Small intestine (tissue), 7 donors: Measurements from ENCODE around the gene COX14. TPM values are rescaled to one million over a fixed set of nuclear protein-coding genes. Genes with fewer than 3 reads are reported as not detected.

Source experiments
- DNase-seq, 2 donors: peaks; one replicate each; pipeline versions ENCODE4 v3.0.0 to v3.0.0-alpha.2; 2013
- FAIRE-seq: peaks from 2 replicates; lab custom pipeline; 2012; peaks lifted over from hg19 to GRCh38; lab: Jason Lieb, UNC
- H3K27ac ChIP-seq, 3 donors: one replicate each; pipeline ENCODE4 v1.5.1; 2013; ENCODE audit warnings: low read length in 2 of 3, mild to moderate bottlenecking in 2 of 3, control low read depth in 1 of 3, inconsistent platforms in 1 of 3, low read depth in 1 of 3, moderate library complexity in 1 of 3
- H3K27me3 ChIP-seq, 3 donors: one replicate each; pipeline ENCODE4 v1.6.1; 2013; ENCODE audit warnings: low read length in 3 of 3, inconsistent platforms in 1 of 3; ENCODE audit not compliant: control insufficient read depth in 3 of 3, insufficient read depth in 3 of 3
- H3K36me3 ChIP-seq, 3 donors: one replicate each; pipeline ENCODE4 v1.6.1; 2013; ENCODE audit warnings: low read length in 3 of 3, inconsistent platforms in 1 of 3, low read depth in 1 of 3, mild to moderate bottlenecking in 1 of 3, moderate library complexity in 1 of 3; ENCODE audit not compliant: control insufficient read depth in 3 of 3, insufficient read depth in 2 of 3
- H3K4me1 ChIP-seq, 3 donors: one replicate each; pipeline ENCODE4 v1.6.1; 2013; ENCODE audit warnings: low read length in 2 of 3, inconsistent platforms in 1 of 3, low read depth in 1 of 3, mild to moderate bottlenecking in 1 of 3, moderate library complexity in 1 of 3; ENCODE audit not compliant: control insufficient read depth in 3 of 3, insufficient read depth in 2 of 3
- H3K4me3 ChIP-seq, 3 donors: one replicate each; pipeline ENCODE4 v1.5.1; 2013; ENCODE audit warnings: low read length in 3 of 3, control low read depth in 1 of 3, inconsistent platforms in 1 of 3, low read depth in 1 of 3, mild to moderate bottlenecking in 1 of 3, moderate library complexity in 1 of 3
- H3K9me3 ChIP-seq, 2 donors: one replicate each; pipeline ENCODE4 v1.6.1; 2013; ENCODE audit warnings: low read depth in 1 of 2, low read length in 1 of 2; ENCODE audit not compliant: control insufficient read depth in 2 of 2, insufficient read depth in 1 of 2
- WGBS, 3 donors: extraction: QIAGEN DNeasy Blood & Tissue Kit; methylation state at CpG; one replicate each; pipeline ENCODE4 v1.1.7; 2013; 5-methylcytosine and 5-hydroxymethylcytosine counted together
- polyA plus RNA-seq, 4 donors: library from polyadenylated mRNA; stranded (reverse) in 3 of 4; unstranded in 1 of 4; fragments of 200-250 nt in 3 of 4; fragments of 120-200 nt in 1 of 4; gene quantifications; one replicate each; pipeline versions ENCODE4 v1.2.1 to v1.2.3, GENCODE V29; 2013
- donor health status: healthy with polysubstance abuse.
- donor health status: control.
- donor health status: control.
- donor health status: Bipolar disorder and iron deficiency.
- donor health status: healthy.

The COX14 gene
- polyA plus RNA-seq, 4 donors: 61.9 to 236 (median 158) TPM

GRCh38 chr12:50087151-50087550 is 24.9 kb upstream of the COX14 start:
- DNase-seq (no peak), FAIRE-seq (no peak)
- Histone ChIP-seq H3K27ac (no peak overlapping the region), H3K4me3 (no peak overlapping the region), H3K27me3 (no peaks in the 10 kb centered on the region), H3K36me3 (peaks cover 18 to 43% (median 22%) of the 10 kb centered on the region in 3 donors), H3K9me3 (no peaks in the 10 kb centered on the region), H3K4me1 (peaks cover 0 to 25% (median 7%) of the 10 kb centered on the region in 3 donors)
- 76 to 81% (median 78%) methylated on average over 9 of the region's 9 CpGs for WGBS, 3 donors

- Histone ChIP-seq H3K4me1 (peaks cover 0 to 17% (median 4%) of the 10 kb centered on the region in 3 donors), H3K4me3 (no peak overlapping the region), H3K9me3 (no peaks in the 10 kb centered on the region), H3K27me3 (no peaks in the 10 kb centered on the region), H3K36me3 (peaks cover 20 to 48% (median 22%) of the 10 kb centered on the region in 3 donors), H3K27ac (no peak overlapping the region)
- DNase-seq: no peak
- no peak for FAIRE-seq
- WGBS, 3 donors: 75 to 84% (median 80%) methylated on average over 3 of the region's 3 CpGs
Observed at GRCh38 chr12:50087995-50088394, 24.0 kb upstream of the COX14 start.

DNA sequence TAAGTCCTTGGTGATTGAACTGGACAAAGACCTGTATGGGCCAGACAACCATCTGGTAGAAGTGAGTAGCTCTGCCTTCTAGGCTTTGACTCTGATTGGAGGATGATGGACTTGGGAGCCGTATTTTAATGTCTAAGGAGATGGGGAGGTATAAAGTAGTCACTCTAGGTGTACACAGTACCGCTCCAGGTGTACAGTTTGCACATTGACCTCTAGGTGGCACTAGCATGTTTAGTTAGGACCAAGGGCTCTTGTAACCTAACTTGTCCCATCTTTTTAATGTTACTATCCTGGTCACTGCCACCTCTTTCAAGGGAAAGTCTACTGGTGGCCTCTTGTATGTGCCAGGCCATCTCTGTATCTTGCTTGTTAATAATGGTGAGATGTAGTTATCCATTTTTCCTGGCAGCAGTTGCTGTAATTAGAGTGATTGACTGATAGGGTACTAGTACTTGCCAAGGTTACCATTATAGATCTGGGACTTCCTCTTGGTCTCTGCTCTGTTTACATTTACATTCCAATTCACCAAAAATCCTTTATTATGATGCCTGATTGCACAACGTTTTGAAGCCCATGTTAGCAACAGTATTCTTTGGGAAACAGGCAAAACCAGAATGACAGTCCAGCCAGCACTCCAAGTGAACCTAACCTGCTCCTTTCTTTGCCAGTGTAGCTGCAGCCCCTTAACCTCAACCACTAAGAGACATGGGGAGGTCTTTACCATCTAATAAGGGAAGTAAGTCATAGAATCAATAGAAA is 23.3 kb upstream of the COX14 start:
- Histone ChIP-seq H3K27ac (no peak overlapping the region), H3K36me3 (peaks cover 22 to 54% (median 22%) of the 10 kb centered on the region in 3 donors), H3K9me3 (no peaks in the 10 kb centered on the region), H3K27me3 (no peaks in the 10 kb centered on the region), H3K4me3 (no peak overlapping the region), H3K4me1 (peaks cover 0 to 10% (median 0%) of the 10 kb centered on the region in 3 donors)
- WGBS, 3 donors: 8 to 25% (median 16%) methylated on average over 3 of the region's 3 CpGs
- no peak for FAIRE-seq
- peak; percentile 77 to 84 for DNase-seq

GRCh38 chr12:50089730-50090129 is 22.3 kb upstream of the COX14 start:
- Histone ChIP-seq H3K27ac (no peak overlapping the region), H3K36me3 (peaks cover 28 to 61% (median 30%) of the 10 kb centered on the region in 3 donors), H3K27me3 (no peaks in the 10 kb centered on the region), H3K9me3 (no peaks in the 10 kb centered on the region), H3K4me3 (no peak overlapping the region), H3K4me1 (peaks cover 0 to 3% (median 0%) of the 10 kb centered on the region in 3 donors)
- FAIRE-seq: no peak
- WGBS, 3 donors: 96 to 99% (median 98%) methylated on average over 7 of the region's 7 CpGs
- no peak for DNase-seq

GRCh38 chr12:50090391-50090790 is 21.6 kb upstream of the COX14 start:
- no peaks in the 10 kb centered on the region for H3K9me3 ChIP-seq
- no peak for FAIRE-seq
- H3K27ac ChIP-seq: no peak overlapping the region
- H3K4me1 ChIP-seq: peaks cover 0 to 3% (median 0%) of the 10 kb centered on the region in 3 donors
- no peak for DNase-seq
- no peaks in the 10 kb centered on the region for H3K27me3 ChIP-seq
- H3K36me3 ChIP-seq: peaks cover 28 to 67% (median 30%) of the 10 kb centered on the region in 3 donors
- 90 to 95% (median 95%) methylated on average over 5 of the region's 5 CpGs for WGBS, 3 donors
- no peak overlapping the region for H3K4me3 ChIP-seq

DNA sequence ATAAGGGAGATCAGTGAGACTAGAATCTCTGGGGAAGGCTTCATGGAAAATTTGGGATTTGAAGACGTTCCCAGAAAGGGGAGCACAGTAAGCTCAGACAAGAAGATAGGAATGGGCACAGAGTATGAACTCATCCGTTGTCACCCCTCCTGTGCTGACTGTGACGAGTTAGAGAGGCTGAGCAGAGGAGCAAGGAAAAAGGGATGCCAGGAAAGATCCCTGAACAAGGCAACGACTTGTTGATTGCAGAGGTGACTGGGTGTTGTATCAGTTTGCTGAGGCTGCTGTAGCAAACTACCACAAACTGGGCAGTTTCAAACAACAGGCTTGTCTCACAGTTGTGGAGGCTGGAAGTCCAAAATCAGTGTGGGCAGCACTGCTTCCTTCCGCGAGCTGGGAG is 14.1 kb upstream of the COX14 start:
- Histone ChIP-seq H3K9me3 (no peaks in the 10 kb centered on the region), H3K27ac (no peak overlapping the region), H3K4me3 (no peak overlapping the region), H3K4me1 (peaks cover 0 to 15% (median 0%) of the 10 kb centered on the region in 3 donors), H3K27me3 (no peaks in the 10 kb centered on the region), H3K36me3 (peaks cover 15 to 79% (median 42%) of the 10 kb centered on the region in 3 donors)
- DNase-seq (no peak), FAIRE-seq (no peak)
- 90 to 93% (median 91%) methylated on average over 6 of the region's 6 CpGs for WGBS, 3 donors

- H3K9me3 ChIP-seq: no peaks in the 10 kb centered on the region
- peaks cover 0 to 28% (median 0%) of the 10 kb centered on the region in 3 donors for H3K4me1 ChIP-seq
- FAIRE-seq: no peak
- H3K4me3 ChIP-seq: no peak overlapping the region
- no peaks in the 10 kb centered on the region for H3K27me3 ChIP-seq
- WGBS, 3 donors: 65 to 88% (median 76%) methylated on average over 5 of the region's 5 CpGs
- no peak overlapping the region for H3K27ac ChIP-seq
- H3K36me3 ChIP-seq: peaks cover 11 to 67% (median 35%) of the 10 kb centered on the region in 3 donors
- no peak for DNase-seq
Observed at GRCh38 chr12:50099302-50100008, 12.6 kb upstream of the COX14 start.

- Histone ChIP-seq H3K9me3 (no peaks in the 10 kb centered on the region), H3K36me3 (peaks cover 9 to 62% (median 31%) of the 10 kb centered on the region in 3 donors), H3K4me1 (peaks cover 0 to 37% (median 2%) of the 10 kb centered on the region in 3 donors), H3K4me3 (no peak overlapping the region), H3K27ac (no peak overlapping the region), H3K27me3 (no peaks in the 10 kb centered on the region)
- WGBS, 3 donors: 85 to 86% (median 86%) methylated on average over 3 of the region's 3 CpGs
- DNase-seq (no peak), FAIRE-seq (no peak)
Observed at GRCh38 chr12:50100561-50100960, 11.5 kb upstream of the COX14 start.
